Inflammatory macrophage (primary cell): ENCODE measurements around the gene MAPK8IP1.

Source experiments
- DNase-seq, 2 donors: peaks; one replicate each; pipeline ENCODE4 v3.0.0-alpha.2; 2020 to 2022

Gene MAPK8IP1

GRCh38 chr11:45949992-45950407 is 64.5 kb downstream of the MAPK8IP1 start:
- no peak for DNase-seq
